Endothelial cell of umbilical vein (primary cell): ENCODE results near the gene WIF1.

Source experiments
- CTCF ChIP-seq, 2 donors: IDR thresholded peaks; 1 replicate in 1 of 2; 2 replicates in 1 of 2; pipeline ENCODE4 v1.5.1; 2011; ENCODE audit warnings: low read length in 2 of 2, mild to moderate bottlenecking in 2 of 2, moderate library complexity in 2 of 2, control low read depth in 1 of 2, inconsistent platforms in 1 of 2, low read depth in 1 of 2; ENCODE audit not compliant: insufficient read depth in 1 of 2; ENCODE audit errors: extremely low read depth in 1 of 2
- MAX ChIP-seq: IDR thresholded peaks from 2 replicates; pipeline ENCODE4 v1.6.1; 2011; ENCODE audit not compliant: insufficient read depth, insufficient read length
- POLR2A ChIP-seq: IDR thresholded peaks from 2 replicates; pipeline ENCODE4 v1.6.1; 2012; ENCODE audit warnings: low read depth, mild to moderate bottlenecking, control low read depth, low read length

GRCh38 chr12:65090461-65090860 is 30.6 kb downstream of the WIF1 start:
- TF ChIP-seq CTCF (IDR thresholded peaks at IDR 0.05; ENCODE audit: extremely low read depth in 1 of 2, insufficient read depth in 1 of 2, low read depth in 1 of 2, low read length in 2 of 2) (no peak), POLR2A (no peak), MAX (no peak)
